ENCODE data around the gene SGSM2. TPM values are rescaled to one million over a fixed set of nuclear protein-coding genes. Genes with fewer than 3 reads are reported as not detected.

SGSM2 gene
- total RNA-seq, 4 donors from 2014 or later: 41.0 to 148 (median 70.0) TPM

- 92 to 100% methylated on average over 3 of the region's 3 CpGs for WGBS, 2 donors (ENCODE audit: low coverage in 1 of 2)
- H3K27ac ChIP-seq: no peak overlapping the region
- in situ Hi-C loops (cut with MboI; ENCODE audit: low pct_ligation_motif_present in 1 of 4, low pct_unique_long_range_greater_than_20kb in 1 of 4, low sequenced_read_pairs in 3 of 4): no loop called here
- TF ChIP-seq CTCF (IDR thresholded peaks at IDR 0.05) (no peak), POLR2AphosphoS5 (IDR thresholded peaks at IDR 0.05) (no peak), EP300 (IDR thresholded peaks at IDR 0.05; ENCODE audit: low read depth) (no peak), POLR2A (IDR thresholded peaks at IDR 0.05) (no peak)
- H3K27me3 ChIP-seq: no peaks in the 10 kb centered on the region
- H3K4me3 ChIP-seq: no peak overlapping the region
- peaks cover 0 to 1% (median 0%) of the 10 kb centered on the region in 4 donors for H3K36me3 ChIP-seq
- intact Hi-C loops (cut with DNase I; ENCODE audit: low total_unique reads): no loop called here
- no peak for DNase-seq
- no peaks in the 10 kb centered on the region for H3K9me3 ChIP-seq
- H3K4me1 ChIP-seq: no peaks in the 10 kb centered on the region
Observed at GRCh38 chr17:2317796-2318195, 19.5 kb upstream of the SGSM2 start.

- Histone ChIP-seq H3K4me1 (no peaks in the 10 kb centered on the region), H3K27me3 (no peaks in the 10 kb centered on the region), H3K27ac (no peak overlapping the region), H3K36me3 (peaks cover 0 to 12% (median 4%) of the 10 kb centered on the region in 4 donors), H3K9me3 (no peaks in the 10 kb centered on the region), H3K4me3 (no peak overlapping the region)
- TF ChIP-seq POLR2AphosphoS5 (IDR thresholded peaks at IDR 0.05) (no peak), POLR2A (IDR thresholded peaks at IDR 0.05) (no peak), EP300 (IDR thresholded peaks at IDR 0.05; ENCODE audit: low read depth) (no peak)
- intact Hi-C loops (cut with DNase I; ENCODE audit: low total_unique reads): no loop called here
- DNase-seq: no peak
- in situ Hi-C loops (cut with MboI; ENCODE audit: low pct_ligation_motif_present in 1 of 4, low pct_unique_long_range_greater_than_20kb in 1 of 4, low sequenced_read_pairs in 3 of 4): no loop called here
Observed at GRCh38 chr17:2319051-2319450, 18.2 kb upstream of the SGSM2 start.

- no peak for DNase-seq
- WGBS, 2 donors (ENCODE audit: low coverage in 1 of 2): 56% methylated on average over 1 of the region's 1 CpG; no CpG with 5 or more reads in 1 of the 2 donors
- in situ Hi-C loops (cut with MboI; ENCODE audit: low pct_ligation_motif_present in 1 of 4, low pct_unique_long_range_greater_than_20kb in 1 of 4, low sequenced_read_pairs in 3 of 4) (no loop called here), intact Hi-C loops (cut with DNase I; ENCODE audit: low total_unique reads) (no loop called here)
- Histone ChIP-seq H3K9me3 (no peaks in the 10 kb centered on the region), H3K27me3 (no peaks in the 10 kb centered on the region), H3K36me3 (peaks cover 0 to 32% (median 14%) of the 10 kb centered on the region in 4 donors), H3K27ac (no peak overlapping the region), H3K4me1 (no peaks in the 10 kb centered on the region), H3K4me3 (no peak overlapping the region)
- no peak for TF ChIP-seq CTCF (IDR thresholded peaks at IDR 0.05)
- TF ChIP-seq POLR2AphosphoS5 (IDR thresholded peaks at IDR 0.05): no peak
- no peak for TF ChIP-seq EP300 (IDR thresholded peaks at IDR 0.05; ENCODE audit: low read depth)
- no peak for TF ChIP-seq POLR2A (IDR thresholded peaks at IDR 0.05)
Observed at GRCh38 chr17:2321399-2321798, 15.9 kb upstream of the SGSM2 start.

- 80 to 100% methylated on average over 1 to 2 of the region's 2 CpGs for whole genome bisulfite sequencing, 2 donors (ENCODE audit: low coverage in 1 of 2)
- Histone ChIP-seq H3K9me3 (no peaks in the 10 kb centered on the region), H3K36me3 (peaks cover 0 to 48% (median 18%) of the 10 kb centered on the region in 4 donors), H3K27ac (no peak overlapping the region), H3K4me1 (no peaks in the 10 kb centered on the region), H3K27me3 (no peaks in the 10 kb centered on the region), H3K4me3 (no peak overlapping the region)
- TF ChIP-seq POLR2AphosphoS5 (IDR thresholded peaks at IDR 0.05): no peak
- TF ChIP-seq CTCF (IDR thresholded peaks at IDR 0.05): no peak
- no peak for TF ChIP-seq EP300 (IDR thresholded peaks at IDR 0.05; ENCODE audit: low read depth)
- no peak for TF ChIP-seq POLR2A (IDR thresholded peaks at IDR 0.05)
- in situ Hi-C loops (cut with MboI; ENCODE audit: low pct_ligation_motif_present in 1 of 4, low pct_unique_long_range_greater_than_20kb in 1 of 4, low sequenced_read_pairs in 3 of 4) (no loop called here), intact Hi-C loops (cut with DNase I; ENCODE audit: low total_unique reads) (no loop called here)
- no peak for DNase-seq
Observed at GRCh38 chr17:2323629-2324314, 13.5 kb upstream of the SGSM2 start.
